ENCODE results near the gene TMTC1. TPM values are rescaled to one million over a fixed set of nuclear protein-coding genes. Genes with fewer than 3 reads are reported as not detected.

Gene TMTC1
- total and polyA plus RNA-seq, 2 experiments from 2014 or later: 4.8 to 24.3 TPM

DNA sequence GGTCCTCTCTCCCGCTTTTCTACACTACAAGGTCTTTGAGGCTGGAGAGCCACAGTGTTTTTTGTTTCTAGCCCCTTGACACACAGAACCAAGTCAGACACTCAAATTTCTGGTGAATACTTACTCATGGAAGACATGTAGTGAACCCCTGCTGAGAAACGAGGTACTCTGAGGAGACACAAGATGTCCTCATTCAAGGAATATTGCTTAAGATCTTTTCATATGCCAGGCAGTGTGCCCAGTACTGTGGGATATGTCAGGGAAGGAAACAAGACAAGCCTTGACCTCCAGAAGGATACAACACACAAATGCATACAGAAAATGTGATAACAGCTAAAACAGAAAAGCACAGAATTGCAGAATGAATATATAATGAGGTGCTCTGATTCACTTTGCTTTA lies 75.9 kb downstream of the TMTC1 start:
- Histone ChIP-seq H3K27ac (ENCODE audit: low read depth) (no peak overlapping the region), H3F3A (replicated peaks; ENCODE audit: low read depth) (no peaks in the 10 kb centered on the region; the same call in 1 of the 2 replicates), H3K4me1 (ENCODE audit: insufficient read depth) (peaks cover 18% of the 10 kb centered on the region), H3K36me3 (ENCODE audit: insufficient read depth) (no peaks in the 10 kb centered on the region), H3K4me2 (no peak overlapping the region), H3K79me2 (replicated peaks; ENCODE audit: insufficient read depth) (no peaks in the 10 kb centered on the region), H3K4me3 (no peak overlapping the region), H3K9me2 (ENCODE audit: insufficient read depth) (peaks cover 6% of the 10 kb centered on the region; the same call in 1 of the 2 replicates), H4K20me1 (replicated peaks; ENCODE audit: insufficient read depth) (no peaks in the 10 kb centered on the region), H3K27me3 (ENCODE audit: insufficient read depth) (no peaks in the 10 kb centered on the region), H2AFZ (no peak overlapping the region)
- H3K9me3 Mint-ChIP-seq: no peaks in the 10 kb centered on the region
- H3K36me3 Mint-ChIP-seq (ENCODE audit: low read depth): peaks cover 8% of the 10 kb centered on the region
- DNase-seq (ENCODE audit: low spot score) (no peak), ATAC-seq (no peak)
- peaks cover 53% of the 10 kb centered on the region for H3K4me1 Mint-ChIP-seq
- no peak overlapping the region for H3K27ac Mint-ChIP-seq
- TF ChIP-seq CREB1 (CRISPR knock-in tag; IDR thresholded peaks at IDR 0.05; ENCODE audit: low read depth) (no peak), ZNF114 (CRISPR knock-in tag; IDR thresholded peaks at IDR 0.05) (no peak), STAT1 (IDR thresholded peaks at IDR 0.05; ENCODE audit: unreplicated experiment) (no peak), NANOG (IDR thresholded peaks at IDR 0.05; ENCODE audit: borderline replicate concordance) (no peak)
- TF ChIP-seq, protein P1, sequence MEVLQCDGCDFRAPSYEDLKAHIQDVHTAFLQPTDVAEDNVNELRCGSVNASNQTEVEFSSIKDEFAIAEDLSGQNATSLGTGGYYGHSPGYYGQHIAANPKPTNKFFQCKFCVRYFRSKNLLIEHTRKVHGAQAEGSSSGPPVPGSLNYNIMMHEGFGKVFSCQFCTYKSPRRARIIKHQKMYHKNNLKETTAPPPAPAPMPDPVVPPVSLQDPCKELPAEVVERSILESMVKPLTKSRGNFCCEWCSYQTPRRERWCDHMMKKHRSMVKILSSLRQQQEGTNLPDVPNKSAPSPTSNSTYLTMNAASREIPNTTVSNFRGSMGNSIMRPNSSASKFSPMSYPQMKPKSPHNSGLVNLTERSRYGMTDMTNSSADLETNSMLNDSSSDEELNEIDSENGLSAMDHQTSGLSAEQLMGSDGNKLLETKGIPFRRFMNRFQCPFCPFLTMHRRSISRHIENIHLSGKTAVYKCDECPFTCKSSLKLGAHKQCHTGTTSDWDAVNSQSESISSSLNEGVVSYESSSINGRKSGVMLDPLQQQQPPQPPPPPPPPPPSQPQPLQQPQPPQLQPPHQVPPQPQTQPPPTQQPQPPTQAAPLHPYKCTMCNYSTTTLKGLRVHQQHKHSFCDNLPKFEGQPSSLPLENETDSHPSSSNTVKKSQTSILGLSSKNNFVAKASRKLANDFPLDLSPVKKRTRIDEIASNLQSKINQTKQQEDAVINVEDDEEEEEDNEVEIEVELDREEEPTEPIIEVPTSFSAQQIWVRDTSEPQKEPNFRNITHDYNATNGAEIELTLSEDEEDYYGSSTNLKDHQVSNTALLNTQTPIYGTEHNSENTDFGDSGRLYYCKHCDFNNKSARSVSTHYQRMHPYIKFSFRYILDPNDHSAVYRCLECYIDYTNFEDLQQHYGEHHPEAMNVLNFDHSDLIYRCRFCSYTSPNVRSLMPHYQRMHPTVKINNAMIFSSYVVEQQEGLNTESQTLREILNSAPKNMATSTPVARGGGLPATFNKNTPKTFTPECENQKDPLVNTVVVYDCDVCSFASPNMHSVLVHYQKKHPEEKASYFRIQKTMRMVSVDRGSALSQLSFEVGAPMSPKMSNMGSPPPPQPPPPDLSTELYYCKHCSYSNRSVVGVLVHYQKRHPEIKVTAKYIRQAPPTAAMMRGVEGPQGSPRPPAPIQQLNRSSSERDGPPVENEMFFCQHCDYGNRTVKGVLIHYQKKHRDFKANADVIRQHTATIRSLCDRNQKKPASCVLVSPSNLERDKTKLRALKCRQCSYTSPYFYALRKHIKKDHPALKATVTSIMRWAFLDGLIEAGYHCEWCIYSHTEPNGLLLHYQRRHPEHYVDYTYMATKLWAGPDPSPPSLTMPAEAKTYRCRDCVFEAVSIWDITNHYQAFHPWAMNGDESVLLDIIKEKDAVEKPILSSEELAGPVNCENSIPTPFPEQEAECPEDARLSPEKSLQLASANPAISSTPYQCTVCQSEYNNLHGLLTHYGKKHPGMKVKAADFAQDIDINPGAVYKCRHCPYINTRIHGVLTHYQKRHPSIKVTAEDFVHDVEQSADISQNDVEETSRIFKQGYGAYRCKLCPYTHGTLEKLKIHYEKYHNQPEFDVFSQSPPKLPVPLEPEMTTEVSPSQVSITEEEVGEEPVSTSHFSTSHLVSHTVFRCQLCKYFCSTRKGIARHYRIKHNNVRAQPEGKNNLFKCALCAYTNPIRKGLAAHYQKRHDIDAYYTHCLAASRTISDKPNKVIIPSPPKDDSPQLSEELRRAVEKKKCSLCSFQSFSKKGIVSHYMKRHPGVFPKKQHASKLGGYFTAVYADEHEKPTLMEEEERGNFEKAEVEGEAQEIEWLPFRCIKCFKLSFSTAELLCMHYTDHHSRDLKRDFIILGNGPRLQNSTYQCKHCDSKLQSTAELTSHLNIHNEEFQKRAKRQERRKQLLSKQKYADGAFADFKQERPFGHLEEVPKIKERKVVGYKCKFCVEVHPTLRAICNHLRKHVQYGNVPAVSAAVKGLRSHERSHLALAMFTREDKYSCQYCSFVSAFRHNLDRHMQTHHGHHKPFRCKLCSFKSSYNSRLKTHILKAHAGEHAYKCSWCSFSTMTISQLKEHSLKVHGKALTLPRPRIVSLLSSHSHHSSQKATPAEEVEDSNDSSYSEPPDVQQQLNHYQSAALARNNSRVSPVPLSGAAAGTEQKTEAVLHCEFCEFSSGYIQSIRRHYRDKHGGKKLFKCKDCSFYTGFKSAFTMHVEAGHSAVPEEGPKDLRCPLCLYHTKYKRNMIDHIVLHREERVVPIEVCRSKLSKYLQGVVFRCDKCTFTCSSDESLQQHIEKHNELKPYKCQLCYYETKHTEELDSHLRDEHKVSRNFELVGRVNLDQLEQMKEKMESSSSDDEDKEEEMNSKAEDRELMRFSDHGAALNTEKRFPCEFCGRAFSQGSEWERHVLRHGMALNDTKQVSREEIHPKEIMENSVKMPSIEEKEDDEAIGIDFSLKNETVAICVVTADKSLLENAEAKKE (CRISPR knock-in tag; IDR thresholded peaks at IDR 0.05): no peak
- H3K4me3 Mint-ChIP-seq: no peak overlapping the region
- H3K27me3 Mint-ChIP-seq (ENCODE audit: insufficient read depth, low read depth, poor library complexity): peaks cover 2% of the 10 kb centered on the region

DNA sequence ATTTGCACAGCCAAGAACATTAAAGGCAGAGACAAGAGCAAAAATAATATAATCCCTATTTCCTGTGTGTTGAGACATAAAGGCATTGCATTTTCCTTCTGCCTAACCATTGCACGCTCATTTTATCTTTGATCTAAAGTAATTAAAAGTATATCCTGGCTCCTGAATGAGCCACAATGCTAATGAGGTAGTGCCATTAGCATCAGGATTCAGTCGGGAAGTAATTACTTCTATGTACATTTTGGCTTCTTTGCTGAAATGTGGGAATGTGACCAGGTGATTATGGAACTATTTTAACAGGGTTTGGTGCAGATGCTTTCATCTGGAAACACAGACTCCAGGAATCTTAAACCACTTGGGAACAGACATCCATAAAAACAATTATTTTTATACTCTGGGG lies 77.4 kb downstream of the TMTC1 start:
- DNase-seq (ENCODE audit: low spot score) (no peak), ATAC-seq (no peak)
- Histone ChIP-seq H3K4me2 (no peak overlapping the region), H3K4me3 (no peak overlapping the region), H3K9me2 (ENCODE audit: insufficient read depth) (peaks cover 6% of the 10 kb centered on the region; the same call in 1 of the 2 replicates), H2AFZ (no peak overlapping the region), H3F3A (replicated peaks; ENCODE audit: low read depth) (no peaks in the 10 kb centered on the region; the same call in 1 of the 2 replicates), H3K79me2 (replicated peaks; ENCODE audit: insufficient read depth) (no peaks in the 10 kb centered on the region), H4K20me1 (replicated peaks; ENCODE audit: insufficient read depth) (no peaks in the 10 kb centered on the region), H3K27me3 (ENCODE audit: insufficient read depth) (no peaks in the 10 kb centered on the region), H3K4me1 (ENCODE audit: insufficient read depth) (peaks cover 18% of the 10 kb centered on the region), H3K27ac (ENCODE audit: low read depth) (no peak overlapping the region), H3K36me3 (ENCODE audit: insufficient read depth) (no peaks in the 10 kb centered on the region)
- H3K27me3 Mint-ChIP-seq (ENCODE audit: insufficient read depth, low read depth, poor library complexity): peaks cover 2% of the 10 kb centered on the region
- peaks cover 48% of the 10 kb centered on the region for H3K4me1 Mint-ChIP-seq
- no peaks in the 10 kb centered on the region for H3K9me3 Mint-ChIP-seq
- H3K27ac Mint-ChIP-seq: peak overlapping the region; percentile 85
- peaks cover 8% of the 10 kb centered on the region for H3K36me3 Mint-ChIP-seq (ENCODE audit: low read depth)
- no peak overlapping the region for H3K4me3 Mint-ChIP-seq
- TF ChIP-seq NANOG (IDR thresholded peaks at IDR 0.05; ENCODE audit: borderline replicate concordance) (no peak), ZNF114 (CRISPR knock-in tag; IDR thresholded peaks at IDR 0.05) (no peak), ZNF331 (CRISPR knock-in tag; IDR thresholded peaks at IDR 0.05; ENCODE audit: low read depth) (no peak)
- TF ChIP-seq, protein P2, sequence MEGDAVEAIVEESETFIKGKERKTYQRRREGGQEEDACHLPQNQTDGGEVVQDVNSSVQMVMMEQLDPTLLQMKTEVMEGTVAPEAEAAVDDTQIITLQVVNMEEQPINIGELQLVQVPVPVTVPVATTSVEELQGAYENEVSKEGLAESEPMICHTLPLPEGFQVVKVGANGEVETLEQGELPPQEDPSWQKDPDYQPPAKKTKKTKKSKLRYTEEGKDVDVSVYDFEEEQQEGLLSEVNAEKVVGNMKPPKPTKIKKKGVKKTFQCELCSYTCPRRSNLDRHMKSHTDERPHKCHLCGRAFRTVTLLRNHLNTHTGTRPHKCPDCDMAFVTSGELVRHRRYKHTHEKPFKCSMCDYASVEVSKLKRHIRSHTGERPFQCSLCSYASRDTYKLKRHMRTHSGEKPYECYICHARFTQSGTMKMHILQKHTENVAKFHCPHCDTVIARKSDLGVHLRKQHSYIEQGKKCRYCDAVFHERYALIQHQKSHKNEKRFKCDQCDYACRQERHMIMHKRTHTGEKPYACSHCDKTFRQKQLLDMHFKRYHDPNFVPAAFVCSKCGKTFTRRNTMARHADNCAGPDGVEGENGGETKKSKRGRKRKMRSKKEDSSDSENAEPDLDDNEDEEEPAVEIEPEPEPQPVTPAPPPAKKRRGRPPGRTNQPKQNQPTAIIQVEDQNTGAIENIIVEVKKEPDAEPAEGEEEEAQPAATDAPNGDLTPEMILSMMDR (conservative IDR thresholded peaks at IDR 0.05; ENCODE audit: low read depth in 2 of 2): no peak
- TF ChIP-seq, protein P3, sequence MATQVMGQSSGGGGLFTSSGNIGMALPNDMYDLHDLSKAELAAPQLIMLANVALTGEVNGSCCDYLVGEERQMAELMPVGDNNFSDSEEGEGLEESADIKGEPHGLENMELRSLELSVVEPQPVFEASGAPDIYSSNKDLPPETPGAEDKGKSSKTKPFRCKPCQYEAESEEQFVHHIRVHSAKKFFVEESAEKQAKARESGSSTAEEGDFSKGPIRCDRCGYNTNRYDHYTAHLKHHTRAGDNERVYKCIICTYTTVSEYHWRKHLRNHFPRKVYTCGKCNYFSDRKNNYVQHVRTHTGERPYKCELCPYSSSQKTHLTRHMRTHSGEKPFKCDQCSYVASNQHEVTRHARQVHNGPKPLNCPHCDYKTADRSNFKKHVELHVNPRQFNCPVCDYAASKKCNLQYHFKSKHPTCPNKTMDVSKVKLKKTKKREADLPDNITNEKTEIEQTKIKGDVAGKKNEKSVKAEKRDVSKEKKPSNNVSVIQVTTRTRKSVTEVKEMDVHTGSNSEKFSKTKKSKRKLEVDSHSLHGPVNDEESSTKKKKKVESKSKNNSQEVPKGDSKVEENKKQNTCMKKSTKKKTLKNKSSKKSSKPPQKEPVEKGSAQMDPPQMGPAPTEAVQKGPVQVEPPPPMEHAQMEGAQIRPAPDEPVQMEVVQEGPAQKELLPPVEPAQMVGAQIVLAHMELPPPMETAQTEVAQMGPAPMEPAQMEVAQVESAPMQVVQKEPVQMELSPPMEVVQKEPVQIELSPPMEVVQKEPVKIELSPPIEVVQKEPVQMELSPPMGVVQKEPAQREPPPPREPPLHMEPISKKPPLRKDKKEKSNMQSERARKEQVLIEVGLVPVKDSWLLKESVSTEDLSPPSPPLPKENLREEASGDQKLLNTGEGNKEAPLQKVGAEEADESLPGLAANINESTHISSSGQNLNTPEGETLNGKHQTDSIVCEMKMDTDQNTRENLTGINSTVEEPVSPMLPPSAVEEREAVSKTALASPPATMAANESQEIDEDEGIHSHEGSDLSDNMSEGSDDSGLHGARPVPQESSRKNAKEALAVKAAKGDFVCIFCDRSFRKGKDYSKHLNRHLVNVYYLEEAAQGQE (IDR thresholded peaks at IDR 0.05; ENCODE audit: unreplicated experiment): no peak
